GM12891 (cell line): ENCODE data around the gene ICE2.
A peak's percentile ranks its signal among the peaks of the same experiment; 100 is the strongest.
"Not testable (repeated sequence)": the region's sequence is repeated elsewhere in the genome, so short reads cannot be mapped to it uniquely, and the experiment has no call there.

Experiments used
- DNase-seq: peaks from one replicate; pipeline ENCODE4 v3.0.0; 2011; ENCODE audit warnings: low spot score; ENCODE audit not compliant: insufficient read length
- FAIRE-seq: peaks from 2 replicates; lab custom pipeline; 2011; peaks lifted over from hg19 to GRCh38; lab: Jason Lieb, UNC
- PAX5 ChIP-seq: IDR thresholded peaks from 2 replicates; pipeline ENCODE4 v1.6.1; 2011; ENCODE audit warnings: low read length, moderate library complexity, mild to moderate bottlenecking; ENCODE audit not compliant: insufficient read depth, severe bottlenecking
- POLR2A ChIP-seq: IDR thresholded peaks from 2 replicates; pipeline ENCODE4 v1.6.1; 2011; ENCODE audit warnings: low read depth, low read length, control low read depth
- POLR2AphosphoS5 ChIP-seq: IDR thresholded peaks from 2 replicates; pipeline ENCODE4 v1.6.1; 2011; ENCODE audit warnings: low read depth, low read length, control low read depth
- POU2F2 ChIP-seq: IDR thresholded peaks from 2 replicates; pipeline ENCODE4 v1.6.1; 2011; ENCODE audit warnings: low read depth, mild to moderate bottlenecking, control low read depth, low read length, moderate library complexity
- SPI1 ChIP-seq: IDR thresholded peaks from 2 replicates; pipeline ENCODE4 v1.6.1; 2011; ENCODE audit warnings: low read depth, low read length, control low read depth
- TAF1 ChIP-seq: IDR thresholded peaks from 2 replicates; pipeline ENCODE4 v1.6.1; 2011; ENCODE audit warnings: low read depth, low read length, control low read depth

Gene ICE2

GRCh38 chr15:60411774-60412425 lies 67.0 kb downstream of the ICE2 start:
- no peak for FAIRE-seq
- TF ChIP-seq SPI1 (no peak), POLR2AphosphoS5 (no peak), POLR2A (no peak), PAX5 (no peak), TAF1 (no peak), POU2F2 (no peak)
- no peak for DNase-seq

- not testable (repeated sequence) for FAIRE-seq, DNase-seq
Measured at GRCh38 chr15:60410350-60410749, 68.6 kb downstream of the ICE2 start.

GRCh38 chr15:60408463-60408981 lies 70.4 kb downstream of the ICE2 start:
- TF ChIP-seq TAF1 (no peak), SPI1 (peak; percentile 60), POLR2A (no peak), PAX5 (no peak), POU2F2 (no peak), POLR2AphosphoS5 (no peak)
- FAIRE-seq: peak; percentile 67
- no peak for DNase-seq

GRCh38 chr15:60407415-60407805 lies 71.5 kb downstream of the ICE2 start:
- DNase-seq (no peak), FAIRE-seq (no peak)
- TF ChIP-seq POU2F2: no peak
- TF ChIP-seq SPI1: no peak
- TF ChIP-seq POLR2AphosphoS5: no peak
- no peak for TF ChIP-seq POLR2A
- TF ChIP-seq PAX5: no peak

GRCh38 chr15:60406513-60407414 lies 72.2 kb downstream of the ICE2 start:
- DNase-seq (no peak), FAIRE-seq (no peak)
- TF ChIP-seq POLR2AphosphoS5: no peak
- no peak for TF ChIP-seq POLR2A
- no peak for TF ChIP-seq POU2F2
- TF ChIP-seq TAF1: no peak
- no peak for TF ChIP-seq SPI1
- TF ChIP-seq PAX5: no peak

- DNase-seq (no peak), FAIRE-seq (no peak)
- TF ChIP-seq TAF1: no peak
Measured at GRCh38 chr15:60405399-60405798, 73.5 kb downstream of the ICE2 start.

GRCh38 chr15:60404351-60404750 lies 74.6 kb downstream of the ICE2 start:
- DNase-seq, FAIRE-seq: not testable (repeated sequence)

GRCh38 chr15:60400944-60401343 lies 78.0 kb downstream of the ICE2 start:
- TF ChIP-seq POLR2AphosphoS5 (no peak), SPI1 (no peak), POLR2A (no peak), POU2F2 (no peak), PAX5 (no peak), TAF1 (no peak)
- no peak for FAIRE-seq
- no peak for DNase-seq

- DNase-seq (no peak), FAIRE-seq (no peak)
- TF ChIP-seq POU2F2: no peak
- no peak for TF ChIP-seq PAX5
- TF ChIP-seq POLR2AphosphoS5: no peak
- TF ChIP-seq TAF1: no peak
Measured at GRCh38 chr15:60399931-60400330, 79.0 kb downstream of the ICE2 start.

GRCh38 chr15:60399246-60399915 lies 79.6 kb downstream of the ICE2 start:
- no peak for TF ChIP-seq POLR2AphosphoS5
- TF ChIP-seq POU2F2: no peak
- TF ChIP-seq PAX5: no peak
- no peak for TF ChIP-seq POLR2A
- no peak for TF ChIP-seq TAF1
- no peak for TF ChIP-seq SPI1
- FAIRE-seq: no peak
- no peak for DNase-seq
